Lower leg skin (tissue), 3 donors: ENCODE data around the gene GON7.

Experiments used
- CTCF ChIP-seq, 3 donors: fragments of 450-650 bp; IDR thresholded peaks; one replicate each; pipeline ENCODE4 v1.5.1; 2016; ENCODE audit warnings: antibody characterized with exemption in 3 of 3, mild to moderate bottlenecking in 3 of 3, moderate library complexity in 2 of 3
- POLR2A ChIP-seq, 2 donors: fragments of 450-650 bp; IDR thresholded peaks; one replicate each; pipeline ENCODE4 v1.6.1; 2016 to 2017; ENCODE audit warnings: antibody characterized with exemption in 2 of 2, mild to moderate bottlenecking in 1 of 2, moderate library complexity in 1 of 2

DNA sequence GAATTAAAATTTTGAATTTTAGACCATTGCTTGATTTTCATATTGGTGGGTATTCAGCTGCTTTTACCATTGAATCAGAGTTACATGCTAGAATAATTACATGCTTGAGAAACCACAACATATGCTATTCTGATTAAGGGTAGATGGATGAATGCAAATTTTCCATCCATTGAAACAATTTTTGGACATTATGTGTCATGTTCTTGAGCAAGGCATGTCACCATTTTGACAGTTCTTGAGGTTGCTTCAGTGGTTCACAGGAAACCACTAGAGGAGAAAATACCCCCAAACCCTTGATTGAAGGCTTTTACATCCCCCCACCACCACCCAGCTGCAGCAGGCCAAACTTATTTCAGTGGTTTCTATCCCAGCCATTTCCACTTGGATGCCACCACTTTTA lies 13.6 kb upstream of the GON7 start:
- TF ChIP-seq CTCF (IDR thresholded peaks at IDR 0.05) (no peak), POLR2A (IDR thresholded peaks at IDR 0.05) (no peak)
